H9 (cell line): ENCODE data around the gene CCDC27. TPM values are rescaled to one million over a fixed set of nuclear protein-coding genes. Genes with fewer than 3 reads are reported as not detected.

Source experiments
- DNase-seq: peaks from one replicate; pipeline ENCODE4 v3.0.0-alpha.2; 2017
- H2AFZ ChIP-seq: one replicate; pipeline ENCODE4 v1.6.1; 2013; ENCODE audit warnings: mild to moderate bottlenecking, low read length, control low read depth, moderate library complexity
- H2AK5ac ChIP-seq: 2 replicates; pipeline ENCODE4 v1.6.1; 2013; ENCODE audit warnings: low read length, control low read depth, mixed read lengths; ENCODE audit not compliant: insufficient read length
- H2BK120ac ChIP-seq: one replicate; pipeline ENCODE4 v1.6.1; 2013; ENCODE audit warnings: low read depth, mild to moderate bottlenecking, low read length, control low read depth, inconsistent platforms; ENCODE audit not compliant: poor library complexity, severe bottlenecking
- H2BK12ac ChIP-seq: 2 replicates; pipeline ENCODE4 v1.6.1; 2013; ENCODE audit warnings: low read length, control low read depth, mixed read lengths, low read depth; ENCODE audit not compliant: insufficient read length
- H2BK15ac ChIP-seq: 2 replicates; pipeline ENCODE4 v1.6.1; 2013; ENCODE audit warnings: low read depth, low read length, control low read depth
- H2BK20ac ChIP-seq: one replicate; pipeline ENCODE4 v1.6.1; 2013; ENCODE audit warnings: low read depth, mild to moderate bottlenecking, low read length, control low read depth, inconsistent platforms; ENCODE audit not compliant: poor library complexity, severe bottlenecking
- H2BK5ac ChIP-seq: 2 replicates; pipeline ENCODE4 v1.6.1; 2013; ENCODE audit warnings: low read length, control low read depth, mixed read lengths; ENCODE audit not compliant: insufficient read length
- H3K14ac ChIP-seq: 2 replicates; pipeline ENCODE4 v1.6.1; 2013; ENCODE audit warnings: low read length, control low read depth; ENCODE audit not compliant: insufficient read depth
- H3K18ac ChIP-seq: 2 replicates; pipeline ENCODE4 v1.6.1; 2013; ENCODE audit warnings: low read depth, mild to moderate bottlenecking, mixed read lengths, low read length, control low read depth; ENCODE audit not compliant: insufficient read length
- H3K23ac ChIP-seq: 2 replicates; pipeline ENCODE4 v1.6.1; 2013; ENCODE audit warnings: low read length, control low read depth, mixed read lengths, low read depth; ENCODE audit not compliant: insufficient read length
- H3K23me2 ChIP-seq: 2 replicates; pipeline ENCODE4 v1.6.1; 2013; ENCODE audit warnings: low read depth, mild to moderate bottlenecking, mixed read lengths, low read length, control low read depth; ENCODE audit not compliant: insufficient read length, poor library complexity, severe bottlenecking
- H3K27ac ChIP-seq: 2 replicates; pipeline ENCODE4 v1.5.1; 2013; ENCODE audit warnings: low read length, control low read depth, mixed read lengths, low read depth; ENCODE audit not compliant: insufficient read length
- H3K27me3 ChIP-seq: 2 replicates; pipeline ENCODE4 v1.6.1; 2013; ENCODE audit warnings: low read length, control low read depth, inconsistent platforms; ENCODE audit not compliant: insufficient read depth
- H3K4ac ChIP-seq: 2 replicates; pipeline ENCODE4 v1.6.1; 2013; ENCODE audit warnings: low read depth, mild to moderate bottlenecking, control low read depth, inconsistent platforms, low read length, moderate library complexity
- H3K4me1 ChIP-seq: 2 replicates; pipeline ENCODE4 v1.6.1; 2013; ENCODE audit warnings: low read length, control low read depth, inconsistent platforms; ENCODE audit not compliant: insufficient read depth
- H3K4me2 ChIP-seq: 2 replicates; pipeline ENCODE4 v1.6.1; 2013; ENCODE audit warnings: low read length, control low read depth, mixed read lengths; ENCODE audit not compliant: insufficient read length, insufficient read depth
- H3K56ac ChIP-seq: 2 replicates; pipeline ENCODE4 v1.6.1; 2013; ENCODE audit warnings: low read depth, mild to moderate bottlenecking, mixed read lengths, low read length, control low read depth; ENCODE audit not compliant: insufficient read length
- H3K79me1 ChIP-seq: 2 replicates; pipeline ENCODE4 v1.6.1; 2013; ENCODE audit warnings: low read depth, mild to moderate bottlenecking, moderate library complexity, low read length, control low read depth, inconsistent platforms; ENCODE audit not compliant: insufficient read depth, poor library complexity, severe bottlenecking
- H3K79me2 ChIP-seq: 2 replicates; pipeline ENCODE4 v1.6.1; 2013; ENCODE audit warnings: low read length, control low read depth, inconsistent platforms; ENCODE audit not compliant: insufficient read depth
- H3K9ac ChIP-seq: 2 replicates; pipeline ENCODE4 v1.6.1; 2013; ENCODE audit warnings: low read length, control low read depth, mixed read lengths; ENCODE audit not compliant: insufficient read length; ENCODE audit errors: extremely low read depth
- H3K9me3 ChIP-seq: one replicate; pipeline ENCODE4 v1.6.1; 2013; ENCODE audit warnings: low read depth, low read length, inconsistent platforms; ENCODE audit not compliant: control insufficient read depth
- H3T11ph ChIP-seq: one replicate; pipeline ENCODE4 v1.6.1; 2013; ENCODE audit warnings: mild to moderate bottlenecking, low read length, control low read depth, inconsistent platforms
- H4K20me1 ChIP-seq: one replicate; pipeline ENCODE4 v1.6.1; 2013; ENCODE audit not compliant: control insufficient read depth, insufficient read length, insufficient read depth
- H4K5ac ChIP-seq: 2 replicates; pipeline ENCODE4 v1.6.1; 2013; ENCODE audit warnings: low read depth, mild to moderate bottlenecking, mixed read lengths, low read length, control low read depth; ENCODE audit not compliant: insufficient read length
- H4K8ac ChIP-seq: replicated peaks from 2 replicates; pipeline ENCODE4 v1.6.1; 2013; ENCODE audit warnings: low read length, control low read depth, mixed read lengths, low read depth; ENCODE audit not compliant: insufficient read length
- H4K91ac ChIP-seq: 2 replicates; pipeline ENCODE4 v1.6.1; 2013; ENCODE audit warnings: low read depth, mild to moderate bottlenecking, moderate library complexity, mixed read lengths, low read length, control low read depth; ENCODE audit not compliant: insufficient read length
- H3K27ac Mint-ChIP-seq, 3 experiments: 2 replicates in 2 of 3; 3 replicates in 1 of 3; pipeline ENCODE4 v1.8.0; 2020 to 2021; ENCODE audit warnings: mixed read lengths in 3 of 3, mild to moderate bottlenecking in 1 of 3, moderate library complexity in 1 of 3
- H3K27me3 Mint-ChIP-seq: 2 replicates; pipeline ENCODE4 v1.8.0; 2021; ENCODE audit warnings: low read depth, mild to moderate bottlenecking, moderate library complexity, mixed read lengths
- H3K36me3 Mint-ChIP-seq, 3 experiments: 2 replicates in 2 of 3; 3 replicates in 1 of 3; pipeline ENCODE4 v1.8.0; 2020 to 2021; ENCODE audit warnings: low read depth in 3 of 3, mixed read lengths in 3 of 3; ENCODE audit not compliant: insufficient read depth in 1 of 3
- H3K4me1 Mint-ChIP-seq, 2 experiments: 2 replicates each; pipeline ENCODE4 v1.8.0; 2020; ENCODE audit warnings: mixed read lengths in 2 of 2
- H3K4me3 Mint-ChIP-seq, 2 experiments: 2 replicates in 1 of 2; 3 replicates in 1 of 2; pipeline ENCODE4 v1.8.0; 2020 to 2021; ENCODE audit warnings: mild to moderate bottlenecking in 2 of 2, mixed read lengths in 2 of 2, moderate library complexity in 1 of 2
- H3K9me3 Mint-ChIP-seq, 2 experiments: 2 replicates in 1 of 2; 3 replicates in 1 of 2; pipeline ENCODE4 v1.8.0; 2020; ENCODE audit warnings: mild to moderate bottlenecking in 2 of 2, mixed read lengths in 2 of 2, moderate library complexity in 1 of 2
- WGBS: extraction: QIAGEN DNeasy Blood & Tissue Kit; methylation state at CpG from one replicate; pipeline ENCODE4 v1.1.7; 2013; ENCODE audit warnings: missing lambda C conversion rate, low lambda C conversion rate, mixed read lengths; ENCODE audit not compliant: insufficient read length; ENCODE audit errors: extremely low coverage; 5-methylcytosine and 5-hydroxymethylcytosine counted together
- long read RNA-seq: library from polyadenylated mRNA; unstranded; transcript quantifications from one replicate; pipeline ENCODE4 v2.0.0, GENCODE V29; 2020
- total RNA-seq: library from RNA; stranded (reverse); gene quantifications from 2 replicates; pipeline ENCODE4 v1.2.1, GENCODE V29; 2021
- TF ChIP-seq, protein P1 (sequence below): fragments of 200-600 bp; sonication (generic); conservative IDR thresholded peaks from 3 replicates; pipeline ENCODE4 v1.8.0; 2021; ENCODE audit warnings: antibody characterized with exemption, mild to moderate bottlenecking

The CCDC27 gene
- not detected in 2 replicates for total RNA-seq
- long read RNA-seq: 0 reads

DNA sequence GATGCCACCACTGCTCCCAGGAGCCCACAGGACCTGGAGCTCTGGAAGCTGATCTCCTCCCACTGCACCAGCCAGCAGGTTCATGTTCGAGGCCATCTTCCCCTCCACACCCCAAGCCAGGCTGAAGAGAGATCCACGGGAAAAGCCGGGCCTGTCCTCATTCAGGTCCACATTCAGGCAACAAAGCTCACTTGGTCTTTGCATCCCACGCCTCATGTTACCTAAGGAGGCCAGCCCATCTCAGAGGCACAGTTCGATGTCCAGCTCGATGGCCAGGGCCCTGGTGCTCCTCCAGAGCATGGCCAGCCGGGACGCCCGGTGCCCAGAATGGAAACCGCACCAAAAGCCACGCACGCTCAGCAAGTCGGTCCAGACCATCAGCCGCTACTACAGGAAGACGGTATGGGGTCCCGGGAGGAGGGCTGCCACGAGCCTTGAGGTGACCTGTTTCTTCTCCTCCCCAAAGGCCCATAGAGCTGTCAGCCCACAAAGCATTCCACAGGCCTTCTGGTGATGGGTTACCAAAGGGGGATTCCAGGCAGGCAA is at the start of gene CCDC27:
Gene CCDC27, plus strand, starts transcription at position 51 of the 546 bp plus-strand sequence. Its CDS starts 32 bp downstream, at position 83.
- Histone ChIP-seq H2AK5ac (no peak within 1 kb of the TSS), H3K4me2 (no peak within 1 kb of the TSS), H4K8ac (no peak within 1 kb of the TSS), H3T11ph (no peak within 1 kb of the TSS), H3K4ac (no peak within 1 kb of the TSS), H3K18ac (no peak within 1 kb of the TSS), H3K79me1 (no peaks in the 10 kb centered on the region), H2BK20ac (no peak within 1 kb of the TSS), H3K9me3 (no peaks in the 10 kb centered on the region), H2BK5ac (no peak within 1 kb of the TSS), H3K14ac (no peak within 1 kb of the TSS), H3K9ac (no peak within 1 kb of the TSS), H3K56ac (no peak within 1 kb of the TSS), H2BK12ac (no peak within 1 kb of the TSS), H2BK15ac (no peak within 1 kb of the TSS), H3K23me2 (no peaks in the 10 kb centered on the region), H4K91ac (no peak within 1 kb of the TSS), H2AFZ (no peak within 1 kb of the TSS), H3K4me1 (no peaks in the 10 kb centered on the region), H4K20me1 (no peaks in the 10 kb centered on the region), H2BK120ac (no peak within 1 kb of the TSS), H4K5ac (no peak within 1 kb of the TSS), H3K27me3 (no peaks in the 10 kb centered on the region; the same call in 1 of the 2 replicates), H3K27ac (no peak within 1 kb of the TSS), H3K79me2 (no peaks in the 10 kb centered on the region), H3K23ac (no peak within 1 kb of the TSS)
- H3K4me1 Mint-ChIP-seq: no peaks in the 10 kb centered on the region
- no peak within 1 kb of the TSS for H3K4me3 Mint-ChIP-seq
- H3K27me3 Mint-ChIP-seq: peaks cover 42% of the 10 kb centered on the region
- WGBS: no CpG with 5 or more reads among the region's 17 CpGs
- no peaks in the 10 kb centered on the region for H3K9me3 Mint-ChIP-seq
- TF ChIP-seq, protein P1, sequence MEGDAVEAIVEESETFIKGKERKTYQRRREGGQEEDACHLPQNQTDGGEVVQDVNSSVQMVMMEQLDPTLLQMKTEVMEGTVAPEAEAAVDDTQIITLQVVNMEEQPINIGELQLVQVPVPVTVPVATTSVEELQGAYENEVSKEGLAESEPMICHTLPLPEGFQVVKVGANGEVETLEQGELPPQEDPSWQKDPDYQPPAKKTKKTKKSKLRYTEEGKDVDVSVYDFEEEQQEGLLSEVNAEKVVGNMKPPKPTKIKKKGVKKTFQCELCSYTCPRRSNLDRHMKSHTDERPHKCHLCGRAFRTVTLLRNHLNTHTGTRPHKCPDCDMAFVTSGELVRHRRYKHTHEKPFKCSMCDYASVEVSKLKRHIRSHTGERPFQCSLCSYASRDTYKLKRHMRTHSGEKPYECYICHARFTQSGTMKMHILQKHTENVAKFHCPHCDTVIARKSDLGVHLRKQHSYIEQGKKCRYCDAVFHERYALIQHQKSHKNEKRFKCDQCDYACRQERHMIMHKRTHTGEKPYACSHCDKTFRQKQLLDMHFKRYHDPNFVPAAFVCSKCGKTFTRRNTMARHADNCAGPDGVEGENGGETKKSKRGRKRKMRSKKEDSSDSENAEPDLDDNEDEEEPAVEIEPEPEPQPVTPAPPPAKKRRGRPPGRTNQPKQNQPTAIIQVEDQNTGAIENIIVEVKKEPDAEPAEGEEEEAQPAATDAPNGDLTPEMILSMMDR: no peak
- H3K36me3 Mint-ChIP-seq: no peaks in the 10 kb centered on the region
- DNase-seq: no peak
- H3K27ac Mint-ChIP-seq: 0 out of 7 replicates have a peak within 1 kb of the TSS, but pooled peaks of 1 of the 3 experiments have one; percentile 44
